Transverse colon (tissue), 4 donors: ENCODE measurements around the gene MRFAP1.

Source experiments
- POLR2A ChIP-seq: fragments of 450-650 bp; IDR thresholded peaks from one replicate; pipeline ENCODE4 v1.6.1; 2016; ENCODE audit warnings: antibody characterized with exemption, mild to moderate bottlenecking, moderate library complexity
- POLR2AphosphoS5 ChIP-seq, 3 donors: sonication (generic); formaldehyde crosslinking; IDR thresholded peaks; one replicate each; pipeline ENCODE4 v1.6.1; 2016; ENCODE audit warnings: antibody characterized with exemption in 3 of 3
- TF ChIP-seq, protein P1 (sequence below), 5 experiments: fragments of 200-600 bp in 3 of 5; fragments of 450-650 bp in 2 of 5; sonication (generic) in 3 of 5; IDR thresholded peaks; 1 replicate in 2 of 5; 2 replicates in 3 of 5; pipeline ENCODE4 v1.5.1; 2016 to 2017; ENCODE audit warnings: antibody characterized with exemption in 5 of 5, inconsistent platforms in 3 of 5, mild to moderate bottlenecking in 2 of 5, moderate library complexity in 1 of 5

DNA sequence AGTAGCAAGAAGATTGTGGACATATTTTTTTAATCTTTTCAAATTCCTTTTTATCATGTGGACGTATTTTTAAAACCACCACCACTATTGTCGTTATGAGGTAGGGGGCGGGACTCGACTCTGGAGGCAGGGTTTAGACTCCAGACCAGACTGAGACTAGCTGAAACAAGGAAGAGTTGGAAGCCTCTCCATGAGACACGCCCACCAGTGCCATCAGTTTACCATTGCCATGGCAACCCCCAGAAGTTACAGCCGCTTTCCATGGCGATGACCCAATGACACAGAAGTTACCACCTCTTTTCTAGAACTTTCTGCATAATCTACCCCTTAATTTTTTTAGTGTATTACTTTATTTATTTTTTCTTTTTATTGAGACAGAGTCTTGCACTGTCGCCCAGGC is 8.7 kb downstream of the MRFAP1 start:
- no peak for TF ChIP-seq POLR2A
- TF ChIP-seq, protein P1, sequence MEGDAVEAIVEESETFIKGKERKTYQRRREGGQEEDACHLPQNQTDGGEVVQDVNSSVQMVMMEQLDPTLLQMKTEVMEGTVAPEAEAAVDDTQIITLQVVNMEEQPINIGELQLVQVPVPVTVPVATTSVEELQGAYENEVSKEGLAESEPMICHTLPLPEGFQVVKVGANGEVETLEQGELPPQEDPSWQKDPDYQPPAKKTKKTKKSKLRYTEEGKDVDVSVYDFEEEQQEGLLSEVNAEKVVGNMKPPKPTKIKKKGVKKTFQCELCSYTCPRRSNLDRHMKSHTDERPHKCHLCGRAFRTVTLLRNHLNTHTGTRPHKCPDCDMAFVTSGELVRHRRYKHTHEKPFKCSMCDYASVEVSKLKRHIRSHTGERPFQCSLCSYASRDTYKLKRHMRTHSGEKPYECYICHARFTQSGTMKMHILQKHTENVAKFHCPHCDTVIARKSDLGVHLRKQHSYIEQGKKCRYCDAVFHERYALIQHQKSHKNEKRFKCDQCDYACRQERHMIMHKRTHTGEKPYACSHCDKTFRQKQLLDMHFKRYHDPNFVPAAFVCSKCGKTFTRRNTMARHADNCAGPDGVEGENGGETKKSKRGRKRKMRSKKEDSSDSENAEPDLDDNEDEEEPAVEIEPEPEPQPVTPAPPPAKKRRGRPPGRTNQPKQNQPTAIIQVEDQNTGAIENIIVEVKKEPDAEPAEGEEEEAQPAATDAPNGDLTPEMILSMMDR (IDR thresholded peaks at IDR 0.05), result no peak
- no peak for TF ChIP-seq POLR2AphosphoS5 (IDR thresholded peaks at IDR 0.05)
